ENCODE data around the gene SLCO1A2.

Gene SLCO1A2

GRCh38 chr12:21221778-21222177, 112.9 kb downstream of the SLCO1A2 start:
- H3K27ac ChIP-seq: no peak overlapping the region
- no peak for DNase-seq (ENCODE audit: low spot score)
- no peak overlapping the region for H3K4me3 ChIP-seq
- TF ChIP-seq, protein P1, sequence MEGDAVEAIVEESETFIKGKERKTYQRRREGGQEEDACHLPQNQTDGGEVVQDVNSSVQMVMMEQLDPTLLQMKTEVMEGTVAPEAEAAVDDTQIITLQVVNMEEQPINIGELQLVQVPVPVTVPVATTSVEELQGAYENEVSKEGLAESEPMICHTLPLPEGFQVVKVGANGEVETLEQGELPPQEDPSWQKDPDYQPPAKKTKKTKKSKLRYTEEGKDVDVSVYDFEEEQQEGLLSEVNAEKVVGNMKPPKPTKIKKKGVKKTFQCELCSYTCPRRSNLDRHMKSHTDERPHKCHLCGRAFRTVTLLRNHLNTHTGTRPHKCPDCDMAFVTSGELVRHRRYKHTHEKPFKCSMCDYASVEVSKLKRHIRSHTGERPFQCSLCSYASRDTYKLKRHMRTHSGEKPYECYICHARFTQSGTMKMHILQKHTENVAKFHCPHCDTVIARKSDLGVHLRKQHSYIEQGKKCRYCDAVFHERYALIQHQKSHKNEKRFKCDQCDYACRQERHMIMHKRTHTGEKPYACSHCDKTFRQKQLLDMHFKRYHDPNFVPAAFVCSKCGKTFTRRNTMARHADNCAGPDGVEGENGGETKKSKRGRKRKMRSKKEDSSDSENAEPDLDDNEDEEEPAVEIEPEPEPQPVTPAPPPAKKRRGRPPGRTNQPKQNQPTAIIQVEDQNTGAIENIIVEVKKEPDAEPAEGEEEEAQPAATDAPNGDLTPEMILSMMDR (IDR thresholded peaks at IDR 0.05): no peak

DNA sequence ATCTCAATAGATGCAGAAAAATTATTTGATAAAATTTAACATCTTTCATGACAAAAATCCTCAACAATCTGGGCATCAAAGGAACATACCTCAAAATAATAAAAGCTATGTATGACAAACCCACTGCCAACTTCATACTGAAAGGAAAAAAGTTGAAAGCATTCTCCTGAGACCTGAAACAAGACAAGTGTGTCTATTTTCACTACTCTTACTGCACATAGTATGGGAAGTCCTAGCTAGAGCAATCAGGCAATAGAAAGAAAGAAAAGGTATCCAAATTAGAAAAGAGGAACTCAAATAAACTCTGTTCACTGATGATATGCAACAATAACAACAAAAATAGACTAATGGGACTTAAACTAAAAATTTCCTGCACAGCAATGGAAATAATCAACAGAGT, 113.6 kb downstream of the SLCO1A2 start:
- TF ChIP-seq, protein P1 (IDR thresholded peaks at IDR 0.05): no peak
- DNase-seq (ENCODE audit: low spot score): no peak
- Histone ChIP-seq H3K4me3 (no peak overlapping the region), H3K27ac (no peak overlapping the region)

GRCh38 chr12:21220266-21220665, 114.5 kb downstream of the SLCO1A2 start:
- H3K27ac ChIP-seq: no peak overlapping the region
- H3K4me3 ChIP-seq: no peak overlapping the region
- DNase-seq (ENCODE audit: low spot score): no peak
- TF ChIP-seq, protein P1 (IDR thresholded peaks at IDR 0.05): no peak

GRCh38 chr12:21219206-21219605, 115.5 kb downstream of the SLCO1A2 start:
- no peak for DNase-seq (ENCODE audit: low spot score)
- H3K4me3 ChIP-seq: no peak overlapping the region
- TF ChIP-seq, protein P1 (IDR thresholded peaks at IDR 0.05): no peak
- H3K27ac ChIP-seq: no peak overlapping the region
